GM12872 (cell line): ENCODE data around the gene PLA2G12A.

ENCODE experiments used
- TF ChIP-seq, protein P1 (sequence below): IDR thresholded peaks from 3 replicates; pipeline ENCODE4 v1.5.1; 2011; ENCODE audit warnings: low read depth, mild to moderate bottlenecking, low read length, moderate library complexity; ENCODE audit not compliant: insufficient read depth

PLA2G12A gene

DNA sequence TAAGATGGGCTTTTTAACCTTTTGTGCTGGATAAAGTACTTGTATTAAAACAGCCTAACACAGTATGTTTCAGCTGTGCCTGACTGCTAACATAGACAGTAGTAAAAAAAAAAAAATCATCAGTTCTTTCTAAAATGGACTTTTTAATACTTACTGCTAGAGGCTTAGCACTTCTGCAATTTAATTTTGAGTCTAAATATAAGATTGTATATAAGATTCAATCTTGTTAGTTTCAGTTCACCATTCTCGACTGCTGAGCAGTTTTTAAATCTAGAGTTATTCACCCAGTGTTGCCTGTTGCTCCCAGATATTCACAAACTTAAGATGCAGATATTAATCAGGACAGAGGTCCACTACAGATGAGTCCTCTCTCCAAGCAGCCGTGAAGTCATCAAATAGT lies 6.8 kb downstream of the PLA2G12A start:
- TF ChIP-seq, protein P1, sequence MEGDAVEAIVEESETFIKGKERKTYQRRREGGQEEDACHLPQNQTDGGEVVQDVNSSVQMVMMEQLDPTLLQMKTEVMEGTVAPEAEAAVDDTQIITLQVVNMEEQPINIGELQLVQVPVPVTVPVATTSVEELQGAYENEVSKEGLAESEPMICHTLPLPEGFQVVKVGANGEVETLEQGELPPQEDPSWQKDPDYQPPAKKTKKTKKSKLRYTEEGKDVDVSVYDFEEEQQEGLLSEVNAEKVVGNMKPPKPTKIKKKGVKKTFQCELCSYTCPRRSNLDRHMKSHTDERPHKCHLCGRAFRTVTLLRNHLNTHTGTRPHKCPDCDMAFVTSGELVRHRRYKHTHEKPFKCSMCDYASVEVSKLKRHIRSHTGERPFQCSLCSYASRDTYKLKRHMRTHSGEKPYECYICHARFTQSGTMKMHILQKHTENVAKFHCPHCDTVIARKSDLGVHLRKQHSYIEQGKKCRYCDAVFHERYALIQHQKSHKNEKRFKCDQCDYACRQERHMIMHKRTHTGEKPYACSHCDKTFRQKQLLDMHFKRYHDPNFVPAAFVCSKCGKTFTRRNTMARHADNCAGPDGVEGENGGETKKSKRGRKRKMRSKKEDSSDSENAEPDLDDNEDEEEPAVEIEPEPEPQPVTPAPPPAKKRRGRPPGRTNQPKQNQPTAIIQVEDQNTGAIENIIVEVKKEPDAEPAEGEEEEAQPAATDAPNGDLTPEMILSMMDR = no peak

DNA sequence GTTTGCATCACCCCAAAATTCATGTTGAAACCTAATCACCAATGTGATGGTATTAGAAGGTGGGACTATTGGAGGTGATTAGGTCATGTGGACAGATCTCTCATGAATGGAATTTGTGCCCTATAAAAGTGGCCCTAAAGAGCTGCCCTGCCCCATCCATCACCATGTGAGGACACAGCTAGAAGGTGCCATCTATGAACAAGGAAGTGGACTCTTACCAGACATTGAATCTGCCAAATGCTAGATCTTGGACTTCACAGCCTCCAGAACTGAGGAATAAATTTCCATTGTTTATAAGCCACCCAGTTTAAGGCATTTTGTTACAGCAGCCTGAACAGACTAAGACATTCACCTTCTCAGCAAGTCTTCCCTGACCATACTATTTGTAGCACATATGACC lies 7.5 kb downstream of the PLA2G12A start:
- TF ChIP-seq, protein P1 = no peak

DNA sequence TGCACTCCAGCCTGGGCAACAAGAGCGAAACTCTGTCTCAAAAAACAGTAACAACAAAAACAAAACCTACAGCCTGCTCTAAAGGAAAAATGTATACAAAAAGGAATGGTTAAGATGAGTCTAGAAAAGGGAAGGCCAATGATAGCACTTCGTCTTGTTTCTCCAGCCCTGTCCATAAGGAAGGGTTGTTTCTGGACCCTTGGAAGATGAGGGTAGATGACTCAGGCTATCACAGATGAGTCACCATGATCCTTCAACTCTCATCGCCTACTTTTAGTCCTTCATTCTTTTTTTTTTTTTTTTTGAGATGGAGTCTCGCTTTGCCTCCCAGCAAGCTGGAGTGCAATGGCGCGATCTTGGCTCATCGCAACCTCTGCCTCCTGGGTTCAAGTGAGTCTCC lies 8.8 kb downstream of the PLA2G12A start:
- TF ChIP-seq, protein P1 = no peak

DNA sequence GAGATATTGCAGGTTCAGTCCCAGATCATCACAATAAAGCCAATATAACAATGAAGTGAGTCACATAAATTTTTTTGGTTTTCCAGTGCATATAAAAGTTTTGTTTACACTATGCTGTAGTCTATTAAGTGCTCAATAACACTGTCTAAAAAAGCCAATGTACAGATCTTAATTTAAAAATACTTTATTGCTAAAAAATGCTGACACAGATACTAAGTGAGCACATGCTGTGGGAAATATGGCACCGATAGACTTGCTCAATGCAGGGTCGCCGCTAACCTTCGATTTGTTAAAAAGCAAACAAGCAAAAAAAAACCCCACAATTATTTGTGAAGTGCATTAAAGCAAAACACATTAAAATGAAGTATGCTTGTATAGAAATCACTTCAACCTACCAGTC lies 10.3 kb downstream of the PLA2G12A start:
- TF ChIP-seq, protein P1 = no peak

DNA sequence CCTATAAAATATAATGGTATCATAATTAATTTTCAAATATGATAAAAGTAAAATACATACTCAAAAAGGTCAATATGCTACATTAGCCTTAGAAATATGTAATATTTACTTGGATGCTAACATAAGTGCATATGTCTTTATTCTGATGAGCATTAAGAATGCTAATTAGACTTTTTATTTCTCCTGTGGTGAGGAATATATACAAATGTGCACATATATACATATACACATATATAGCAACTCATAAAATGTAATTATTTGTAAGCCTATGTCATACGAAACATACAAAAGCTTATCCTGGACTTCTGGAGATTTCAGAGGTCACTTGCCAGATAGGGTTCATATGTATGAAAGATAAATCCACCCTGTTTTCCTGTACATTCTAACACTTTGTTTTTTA lies 11.1 kb downstream of the PLA2G12A start:
- TF ChIP-seq, protein P1 = no peak

DNA sequence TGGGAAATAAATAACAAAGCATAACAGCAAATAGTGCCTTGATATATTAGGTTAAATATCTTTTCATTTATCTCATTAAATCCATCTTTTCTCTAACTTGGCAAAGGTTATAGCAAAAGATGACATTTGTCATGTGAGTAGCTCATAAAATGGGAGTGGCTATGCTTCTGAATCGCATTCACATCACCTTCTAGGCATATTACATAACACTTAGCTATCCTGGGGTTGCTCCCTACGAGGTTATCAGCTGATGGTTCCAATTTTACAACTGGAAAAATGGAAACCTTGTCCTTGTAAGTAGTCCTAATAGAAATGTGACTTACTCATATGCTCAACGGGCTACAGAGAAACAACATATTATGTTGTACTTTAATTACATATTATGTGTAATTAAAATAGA lies 16.4 kb downstream of the PLA2G12A start:
- TF ChIP-seq, protein P1 = no peak

DNA sequence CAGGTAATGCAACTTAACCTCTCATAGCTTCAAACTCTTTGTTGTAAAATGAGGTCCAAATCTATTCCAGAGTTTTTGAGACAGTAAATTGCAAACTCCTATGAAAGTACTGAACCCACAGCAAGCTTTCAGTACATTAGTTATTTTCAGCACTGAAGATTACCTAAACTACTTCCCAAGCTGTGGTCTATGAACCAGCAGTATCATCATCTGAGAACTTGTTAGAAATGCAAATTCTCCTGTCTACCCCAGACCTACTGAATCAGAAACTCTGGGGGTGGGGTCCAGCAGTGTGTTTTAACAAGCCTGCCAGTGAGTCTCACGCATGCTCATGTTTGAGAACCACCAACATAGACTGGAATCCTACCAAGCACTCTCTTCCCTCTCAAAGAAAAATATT lies 20.9 kb downstream of the PLA2G12A start:
- TF ChIP-seq, protein P1 = no peak

DNA sequence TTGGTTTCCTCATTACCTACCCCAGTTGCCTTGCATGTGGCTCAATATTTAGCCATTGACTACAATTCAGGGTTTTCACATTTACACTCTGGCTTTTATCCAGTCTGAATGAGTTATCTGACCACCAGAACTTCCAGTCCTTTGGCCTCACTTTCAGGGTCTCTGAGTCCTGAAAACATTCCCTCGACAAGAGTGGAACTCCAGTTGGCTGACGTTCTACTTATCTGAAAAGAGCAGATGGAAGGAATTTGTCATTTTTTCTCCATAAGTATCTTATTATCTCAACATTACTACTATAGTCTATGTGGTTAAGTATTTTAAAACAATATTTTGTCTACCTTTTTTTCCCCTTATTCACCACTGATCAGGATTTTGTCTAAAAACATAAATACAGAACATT lies 21.4 kb downstream of the PLA2G12A start:
- TF ChIP-seq, protein P1 = no peak
